Measurements from ENCODE around the gene KRTAP4-8. TPM values are rescaled to one million over a fixed set of nuclear protein-coding genes. Genes with fewer than 3 reads are reported as not detected.
"Not testable (repeated sequence)": the region's sequence is repeated elsewhere in the genome, so short reads cannot be mapped to it uniquely, and the experiment has no call there.

The KRTAP4-8 gene
- total RNA-seq, 1 experiment from 2014 or later = not detected

DNA sequence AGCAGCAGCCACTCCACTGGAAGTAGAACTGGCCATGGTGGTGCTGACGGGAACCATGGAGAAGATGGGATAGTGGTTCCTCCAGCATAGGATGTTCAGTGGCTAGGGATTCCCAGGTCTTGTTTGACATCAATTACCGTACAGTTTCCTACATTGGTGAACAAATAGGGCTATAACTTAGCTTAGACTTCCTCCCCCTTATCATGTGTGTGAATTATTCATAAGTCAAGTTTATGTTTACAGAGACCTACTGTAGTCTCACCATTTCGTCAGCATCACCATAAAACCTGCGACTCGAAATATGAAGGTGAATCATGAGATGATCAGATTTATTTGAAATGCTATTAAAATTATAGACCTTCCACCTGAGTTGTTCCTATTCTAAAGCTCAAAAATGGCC is 39.2 kb downstream of the KRTAP4-8 start:
- H3K4me2 ChIP-seq (ENCODE audit: low read length) = peak overlapping the region; percentile 54

GRCh38 chr17:41057547-41057946 is 40.4 kb downstream of the KRTAP4-8 start:
- no peak overlapping the region for H3K9ac ChIP-seq (ENCODE audit: low read length)
- H3K4me2 ChIP-seq (ENCODE audit: low read length) = no peak overlapping the region
- ChIA-PET CTCF (no interaction called here), POLR2A (ENCODE audit: unreplicated experiment) (no interaction called here)
- no peaks in the 10 kb centered on the region for H3K36me3 ChIP-seq (ENCODE audit: low read depth, low read length)
- H3F3A ChIP-seq (ENCODE audit: low read length, unreplicated experiment) = peaks cover 8% of the 10 kb centered on the region
- no peak overlapping the region for H2AFZ ChIP-seq (ENCODE audit: low read length)
- ATAC-seq (no peak), DNase-seq (no peak)
- BruUV-seq (replicated peaks) = no TSS peak
- TF ChIP-seq EZH2 (IDR thresholded peaks at IDR 0.05; ENCODE audit: low read length, unreplicated experiment) (no peak), CTCF (conservative IDR thresholded peaks at IDR 0.05; ENCODE audit: low read depth, low read length) (no peak), EZH2phosphoT487 (IDR thresholded peaks at IDR 0.05; ENCODE audit: borderline replicate concordance, low read length) (no peak)
- no peaks in the 10 kb centered on the region for H3K9me3 ChIP-seq (ENCODE audit: low read length)
- H3K9me2 ChIP-seq (replicated peaks; ENCODE audit: low read length) = no peaks in the 10 kb centered on the region
- H3K79me2 ChIP-seq (ENCODE audit: low read length) = no peaks in the 10 kb centered on the region
- no peaks in the 10 kb centered on the region for H4K20me1 ChIP-seq (ENCODE audit: low read length)
- H3K4me3 ChIP-seq (ENCODE audit: low read length) = no peak overlapping the region
- H3K4me1 ChIP-seq (ENCODE audit: insufficient read depth, low read length) = peaks cover 43% of the 10 kb centered on the region
- intact Hi-C loops (cut with micrococcal nuclease) = no loop called here
- no peak overlapping the region for H3K27ac ChIP-seq (ENCODE audit: low read length)
- no peaks in the 10 kb centered on the region for H3K27me3 ChIP-seq (ENCODE audit: low read length)

More for the DNA sequence above, 39.2 kb downstream of the KRTAP4-8 start:
- Histone ChIP-seq H3K79me2 (ENCODE audit: low read length) (no peaks in the 10 kb centered on the region), H3K4me3 (ENCODE audit: low read length) (no peak overlapping the region), H3K9me3 (ENCODE audit: low read length) (no peaks in the 10 kb centered on the region), H3K9me2 (replicated peaks; ENCODE audit: low read length) (no peaks in the 10 kb centered on the region), H3K27ac (ENCODE audit: low read length) (peak overlapping the region; percentile 94), H3F3A (ENCODE audit: low read length, unreplicated experiment) (peaks cover 8% of the 10 kb centered on the region), H2AFZ (ENCODE audit: low read length) (no peak overlapping the region), H4K20me1 (ENCODE audit: low read length) (no peaks in the 10 kb centered on the region), H3K9ac (ENCODE audit: low read length) (peak overlapping the region; percentile 57), H3K27me3 (ENCODE audit: low read length) (no peaks in the 10 kb centered on the region), H3K36me3 (ENCODE audit: low read depth, low read length) (no peaks in the 10 kb centered on the region), H3K4me1 (ENCODE audit: insufficient read depth, low read length) (peaks cover 55% of the 10 kb centered on the region)
- CTCF ChIA-PET = no interaction called here
- POLR2A ChIA-PET (ENCODE audit: unreplicated experiment) = interaction anchor here (0.5 to 0.6 kb wide), 2 partner anchors 20 to 73 kb away, joined by 3 to 5 read pairs; no protein-coding TSS in a partner anchor
- ATAC-seq (peak; percentile 80), DNase-seq (peak; percentile 89)
- intact Hi-C loops (cut with micrococcal nuclease) = loop anchor here (2.0 kb wide), 2 partner anchors 150 to 264 kb away; no protein-coding TSS in a partner anchor
- TF ChIP-seq EZH2 (IDR thresholded peaks at IDR 0.05; ENCODE audit: low read length, unreplicated experiment) (no peak), EZH2phosphoT487 (IDR thresholded peaks at IDR 0.05; ENCODE audit: borderline replicate concordance, low read length) (no peak), CTCF (conservative IDR thresholded peaks at IDR 0.05; ENCODE audit: low read depth, low read length) (no peak)
- BruUV-seq (replicated peaks) = no TSS peak

DNA sequence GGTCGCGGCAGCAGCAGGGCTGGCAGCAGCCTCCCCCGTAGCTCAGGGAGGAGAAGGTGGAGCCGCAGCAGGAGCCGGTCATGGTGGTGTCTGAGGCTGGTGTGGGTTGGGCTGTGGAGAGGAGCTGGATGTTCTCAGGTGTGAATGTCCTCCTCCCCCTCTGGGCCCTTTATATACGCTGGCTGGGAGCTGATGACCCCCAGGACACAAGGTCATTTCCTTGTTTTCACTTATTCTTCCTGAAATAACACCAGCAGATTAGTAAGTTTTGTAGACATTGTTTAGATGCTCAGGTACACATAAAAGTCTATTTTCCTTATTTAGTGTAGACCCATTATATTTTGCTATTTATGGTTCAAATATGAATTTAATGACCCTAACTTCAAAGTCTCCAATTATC is 42.8 kb downstream of the KRTAP4-8 start, which contains the start of gene KRTAP2-2:
KRTAP2-2 (minus strand) TSS at position 101 of the 400 bp plus-strand sequence; CDS start at position 82, 19 bp downstream.
- H3K9me2 ChIP-seq (replicated peaks; ENCODE audit: low read length); BruUV-seq (replicated peaks); H3K27ac ChIP-seq (ENCODE audit: low read length); H3K9me3 ChIP-seq (ENCODE audit: low read length); intact Hi-C loops (cut with micrococcal nuclease); CTCF ChIA-PET; H3K79me2 ChIP-seq (ENCODE audit: low read length); H3K4me2 ChIP-seq (ENCODE audit: low read length); H3K27me3 ChIP-seq (ENCODE audit: low read length); ATAC-seq; POLR2A ChIA-PET (ENCODE audit: unreplicated experiment); H4K20me1 ChIP-seq (ENCODE audit: low read length); H3F3A ChIP-seq (ENCODE audit: low read length, unreplicated experiment); H2AFZ ChIP-seq (ENCODE audit: low read length); H3K4me3 ChIP-seq (ENCODE audit: low read length); H3K36me3 ChIP-seq (ENCODE audit: low read depth, low read length); DNase-seq; H3K9ac ChIP-seq (ENCODE audit: low read length): not testable (repeated sequence)
- peaks cover 18% of the 10 kb centered on the region for H3K4me1 ChIP-seq (ENCODE audit: insufficient read depth, low read length)

DNA sequence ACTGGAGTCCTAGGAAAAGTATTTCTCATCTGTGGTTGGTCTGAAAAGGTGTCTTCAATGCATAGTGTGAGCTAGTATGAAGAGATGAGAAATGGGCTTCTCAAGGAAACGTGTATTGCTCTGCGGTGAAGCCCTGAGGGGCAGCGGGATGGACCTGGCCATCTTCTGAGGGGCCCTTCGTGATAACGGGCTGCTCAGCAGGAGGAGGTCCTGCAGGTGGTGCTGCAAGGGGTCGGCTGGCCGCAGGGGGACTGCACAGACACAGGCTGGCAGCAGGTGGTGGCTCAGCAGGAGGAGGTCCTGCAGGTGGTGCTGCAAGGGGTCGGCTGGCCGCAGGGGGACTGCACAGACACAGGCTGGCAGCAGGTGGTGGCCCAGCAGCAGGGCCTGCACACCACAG is 43.4 kb downstream of the KRTAP4-8 start:
- H3F3A ChIP-seq (ENCODE audit: low read length, unreplicated experiment); DNase-seq; H2AFZ ChIP-seq (ENCODE audit: low read length); H3K27me3 ChIP-seq (ENCODE audit: low read length); BruUV-seq (replicated peaks); H3K9me2 ChIP-seq (replicated peaks; ENCODE audit: low read length); H3K36me3 ChIP-seq (ENCODE audit: low read depth, low read length); CTCF ChIA-PET; H3K4me3 ChIP-seq (ENCODE audit: low read length); H4K20me1 ChIP-seq (ENCODE audit: low read length); H3K9me3 ChIP-seq (ENCODE audit: low read length); H3K4me2 ChIP-seq (ENCODE audit: low read length); H3K9ac ChIP-seq (ENCODE audit: low read length); H3K79me2 ChIP-seq (ENCODE audit: low read length); ATAC-seq; intact Hi-C loops (cut with micrococcal nuclease); H3K27ac ChIP-seq (ENCODE audit: low read length); POLR2A ChIA-PET (ENCODE audit: unreplicated experiment): not testable (repeated sequence)
- peaks cover 14% of the 10 kb centered on the region for H3K4me1 ChIP-seq (ENCODE audit: insufficient read depth, low read length)

Measured in PC-3 (cell line).